Uterus (tissue), 4 donors: Measurements from ENCODE around the gene RPL18. TPM values are rescaled to one million over a fixed set of nuclear protein-coding genes. Genes with fewer than 3 reads are reported as not detected.

Source experiments
- DNase-seq, 2 donors: peaks; one replicate each; pipeline ENCODE4 v3.0.0-alpha.2; 2019 to 2020
- H3K27ac ChIP-seq, 2 donors: fragments of 200-600 bp; sonication (generic); 1 replicate in 1 of 2; 2 replicates in 1 of 2; pipeline ENCODE4 v1.5.1; 2016 to 2018
- H3K27me3 ChIP-seq, 2 donors: fragments of 200-600 bp; sonication (generic); one replicate each; pipeline ENCODE4 v1.5.1; 2018 to 2019; ENCODE audit warnings: control low read depth in 1 of 2
- H3K36me3 ChIP-seq, 2 donors: fragments of 200-600 bp; sonication (generic); one replicate each; pipeline ENCODE4 v1.5.1; 2019; ENCODE audit warnings: control low read depth in 1 of 2
- H3K4me1 ChIP-seq, 2 donors: fragments of 200-600 bp; sonication (generic); one replicate each; pipeline ENCODE4 v1.5.1; 2018 to 2019; ENCODE audit warnings: control low read depth in 1 of 2
- H3K4me3 ChIP-seq, 2 donors: fragments of 200-600 bp; sonication (generic); 1 replicate in 1 of 2; 2 replicates in 1 of 2; pipeline ENCODE4 v1.5.1; 2018 to 2019; ENCODE audit warnings: mild to moderate bottlenecking in 1 of 2
- H3K9me3 ChIP-seq, 2 donors: fragments of 200-600 bp; sonication (generic); one replicate each; pipeline ENCODE4 v1.5.1; 2019; ENCODE audit warnings: control low read depth in 1 of 2
- POLR2A ChIP-seq, 2 donors: fragments of 450-650 bp; IDR thresholded peaks; one replicate each; pipeline ENCODE4 v1.6.1; 2016; ENCODE audit warnings: antibody characterized with exemption in 2 of 2, mild to moderate bottlenecking in 1 of 2, moderate library complexity in 1 of 2
- intact Hi-C: fragments of 100-400 bp; cut with DNase I; formaldehyde crosslinking; loops from one replicate; pipeline ENCODE4 v1.15.1; 2023; ENCODE audit warnings: low total_unique reads
- total RNA-seq, 4 donors: library from RNA; depleted of rRNA in 3 of 4; stranded (reverse); fragments of >200 nt in 3 of 4; gene quantifications; one replicate each; pipeline versions ENCODE4 v1.1.0 to v1.2.4, GENCODE V29; 2014 to 2023
- TF ChIP-seq, protein P1 (sequence below), 4 experiments: fragments of 200-600 bp in 2 of 4; fragments of 450-650 bp in 2 of 4; sonication (generic) in 2 of 4; IDR thresholded peaks; one replicate each; pipeline ENCODE4 v1.5.1; 2016 to 2019; ENCODE audit warnings: antibody characterized with exemption in 4 of 4, mild to moderate bottlenecking in 2 of 4, moderate library complexity in 1 of 4
- donor health status: DM: yes; HTN: yes; CAD: no.

RPL18 gene
- total RNA-seq, 4 donors from 2014 or later: 1,515 to 5,795 (median 3,195) TPM

DNA sequence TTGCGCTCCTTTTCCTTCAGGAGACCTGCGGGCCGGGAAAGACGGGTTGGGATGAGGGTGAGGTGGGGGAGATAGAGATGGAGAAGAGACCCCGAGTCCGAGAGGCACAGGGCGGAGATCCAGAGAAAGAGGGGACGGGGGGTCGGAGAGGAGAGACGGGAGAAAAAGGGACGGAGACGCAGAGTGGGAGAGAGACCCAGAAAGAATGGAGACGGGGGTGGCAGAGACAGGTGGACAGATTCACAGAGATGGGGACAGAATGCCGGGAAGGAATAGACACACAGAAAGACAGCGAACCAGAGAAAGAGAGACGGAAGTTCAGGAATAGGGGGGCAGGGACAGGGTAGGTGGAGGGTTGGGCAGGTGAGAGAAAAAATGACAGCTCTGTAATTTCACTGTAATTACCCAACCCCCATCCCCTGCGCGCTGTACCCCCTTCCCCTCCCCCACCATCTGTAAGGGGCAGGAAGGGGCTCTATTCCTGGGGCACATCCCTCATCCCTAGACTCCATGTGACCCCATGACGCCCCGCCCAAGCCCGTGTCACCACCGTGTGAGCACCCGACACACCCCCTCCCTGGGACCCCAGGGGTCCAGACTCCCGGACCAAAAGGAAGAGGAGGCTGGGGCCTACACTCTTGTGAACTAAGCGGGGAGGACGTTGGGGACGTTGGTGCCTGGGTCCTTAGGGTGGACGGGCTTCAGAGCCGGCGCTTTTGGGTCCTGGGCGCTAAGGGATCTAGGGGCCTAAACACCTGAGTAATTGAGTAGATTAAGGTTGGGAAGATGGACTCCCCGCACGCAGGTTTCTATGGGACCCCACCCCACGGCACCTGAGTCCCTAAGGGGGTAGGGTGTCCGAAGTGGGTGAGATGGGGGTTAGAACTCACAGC lies 17.2 kb upstream of the RPL18 start:
- TF ChIP-seq POLR2A (IDR thresholded peaks at IDR 0.05): no peak
- TF ChIP-seq, protein P1, sequence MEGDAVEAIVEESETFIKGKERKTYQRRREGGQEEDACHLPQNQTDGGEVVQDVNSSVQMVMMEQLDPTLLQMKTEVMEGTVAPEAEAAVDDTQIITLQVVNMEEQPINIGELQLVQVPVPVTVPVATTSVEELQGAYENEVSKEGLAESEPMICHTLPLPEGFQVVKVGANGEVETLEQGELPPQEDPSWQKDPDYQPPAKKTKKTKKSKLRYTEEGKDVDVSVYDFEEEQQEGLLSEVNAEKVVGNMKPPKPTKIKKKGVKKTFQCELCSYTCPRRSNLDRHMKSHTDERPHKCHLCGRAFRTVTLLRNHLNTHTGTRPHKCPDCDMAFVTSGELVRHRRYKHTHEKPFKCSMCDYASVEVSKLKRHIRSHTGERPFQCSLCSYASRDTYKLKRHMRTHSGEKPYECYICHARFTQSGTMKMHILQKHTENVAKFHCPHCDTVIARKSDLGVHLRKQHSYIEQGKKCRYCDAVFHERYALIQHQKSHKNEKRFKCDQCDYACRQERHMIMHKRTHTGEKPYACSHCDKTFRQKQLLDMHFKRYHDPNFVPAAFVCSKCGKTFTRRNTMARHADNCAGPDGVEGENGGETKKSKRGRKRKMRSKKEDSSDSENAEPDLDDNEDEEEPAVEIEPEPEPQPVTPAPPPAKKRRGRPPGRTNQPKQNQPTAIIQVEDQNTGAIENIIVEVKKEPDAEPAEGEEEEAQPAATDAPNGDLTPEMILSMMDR (IDR thresholded peaks at IDR 0.05): no peak
- Histone ChIP-seq H3K36me3 (no peaks in the 10 kb centered on the region), H3K27ac (peak overlapping the region; percentile 96 to 99), H3K4me3 (peak overlapping the region; percentile 49 to 54), H3K27me3 (no peaks in the 10 kb centered on the region), H3K9me3 (no peaks in the 10 kb centered on the region), H3K4me1 (peaks cover 5 to 18% of the 10 kb centered on the region in 2 donors)
- peak; percentile 66 for DNase-seq
- intact Hi-C loops: no loop called here

DNA sequence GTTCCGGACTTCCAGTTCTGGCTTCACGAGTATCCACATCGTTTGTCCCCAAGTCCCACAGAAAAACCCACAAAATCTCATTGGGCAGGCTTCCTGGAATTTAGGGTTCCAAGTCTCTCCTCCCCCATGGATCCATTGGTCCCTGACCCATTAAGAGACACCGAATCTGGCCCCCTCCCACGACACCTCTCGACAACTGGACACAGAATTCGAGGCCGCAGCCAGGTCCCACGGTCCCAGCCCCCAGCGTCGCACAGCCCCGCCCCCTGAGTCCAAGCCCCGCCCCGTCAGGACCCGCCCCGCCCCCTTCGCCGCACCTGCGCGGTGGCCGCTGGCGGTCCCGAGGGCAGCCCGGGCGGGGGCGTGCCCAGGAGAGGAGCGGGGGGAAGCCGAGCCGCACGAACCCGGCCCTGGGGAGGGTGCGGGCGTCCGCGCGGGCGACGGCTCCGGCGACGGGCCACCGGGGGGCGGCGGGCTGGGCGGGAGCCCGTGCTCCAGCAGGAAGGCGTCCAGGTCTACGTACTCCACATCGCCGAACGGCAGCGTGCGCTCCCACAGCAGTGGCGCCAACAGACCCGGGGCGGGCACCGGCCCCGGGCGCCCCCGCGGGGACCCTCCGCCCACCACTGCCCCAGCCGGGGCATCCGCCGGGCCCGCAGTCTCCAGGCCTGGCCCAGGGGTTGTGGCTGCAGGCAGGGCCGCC lies 16.4 kb upstream of the RPL18 start:
- Histone ChIP-seq H3K4me3 (peak overlapping the region; percentile 49 to 54), H3K27me3 (no peaks in the 10 kb centered on the region), H3K27ac (peak overlapping the region; percentile 96 to 99), H3K36me3 (no peaks in the 10 kb centered on the region), H3K4me1 (peaks cover 10 to 18% of the 10 kb centered on the region in 2 donors), H3K9me3 (no peaks in the 10 kb centered on the region)
- peak; percentile 75 to 80 for DNase-seq
- intact Hi-C loops: no loop called here
- TF ChIP-seq, protein P1 (IDR thresholded peaks at IDR 0.05): no peak
- TF ChIP-seq POLR2A (IDR thresholded peaks at IDR 0.05): peak; percentile 78 to 81

DNA sequence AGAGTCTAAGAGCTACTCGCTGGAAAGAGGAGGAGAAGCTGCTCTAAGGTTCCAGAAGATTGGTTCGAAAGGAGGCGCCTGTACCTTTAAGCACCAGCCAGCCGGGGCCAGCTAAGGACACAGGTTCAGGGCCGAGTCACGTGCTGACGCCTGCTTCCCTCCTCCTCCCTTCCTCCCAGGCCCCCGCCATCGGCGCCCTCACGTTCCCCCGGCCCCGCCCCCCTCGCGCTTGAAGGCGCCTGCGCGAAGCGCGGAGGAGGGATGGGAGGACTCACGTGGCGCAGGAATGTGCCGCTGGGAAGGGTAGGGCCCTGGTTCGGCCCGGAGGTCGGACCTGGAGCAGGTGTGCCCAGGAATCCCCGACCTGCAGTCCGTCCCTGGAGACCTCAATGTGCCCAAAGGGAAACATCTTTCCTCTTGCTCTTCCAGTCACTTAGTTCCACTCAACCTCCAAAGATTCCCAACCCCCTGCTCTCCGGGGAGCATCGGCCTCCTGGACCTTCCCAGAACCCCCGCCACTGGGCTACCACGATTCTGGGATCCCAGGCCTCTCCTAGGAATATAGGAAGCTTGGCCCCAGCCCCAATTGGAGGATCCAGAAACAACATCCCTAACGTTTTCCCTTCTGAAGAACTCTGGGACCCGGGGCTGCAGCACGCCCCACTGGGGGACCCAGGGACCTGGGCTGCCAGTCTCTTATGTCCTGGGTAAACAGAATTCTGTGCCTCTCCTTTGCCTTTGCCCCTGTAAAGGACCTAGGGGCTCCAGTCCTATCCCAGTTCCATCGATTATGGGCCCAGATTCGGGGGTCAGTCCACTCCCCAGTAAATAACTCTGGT lies 15.7 kb upstream of the RPL18 start:
- peaks cover 18% of the 10 kb centered on the region in 2 donors for H3K4me1 ChIP-seq

GRCh38 chr19:48634036-48634342 lies 15.0 kb upstream of the RPL18 start:
- peaks cover 18 to 20% of the 10 kb centered on the region in 2 donors for H3K4me1 ChIP-seq
- H3K27me3 ChIP-seq: no peaks in the 10 kb centered on the region
- TF ChIP-seq POLR2A (IDR thresholded peaks at IDR 0.05): no peak
- TF ChIP-seq, protein P1 (IDR thresholded peaks at IDR 0.05): no peak
- intact Hi-C loops: no loop called here
- DNase-seq: no peak
- H3K9me3 ChIP-seq: no peaks in the 10 kb centered on the region
- peak overlapping the region; percentile 12 to 23 for H3K4me3 ChIP-seq
- H3K36me3 ChIP-seq: no peaks in the 10 kb centered on the region
- H3K27ac ChIP-seq: peak overlapping the region; percentile 96 to 99

More for the DNA sequence above, 15.7 kb upstream of the RPL18 start:
- Histone ChIP-seq H3K27ac (peak overlapping the region; percentile 96 to 99), H3K27me3 (no peaks in the 10 kb centered on the region), H3K4me3 (peak overlapping the region; percentile 23 to 54), H3K9me3 (no peaks in the 10 kb centered on the region), H3K36me3 (no peaks in the 10 kb centered on the region)
- DNase-seq: peak; percentile 97 to 98
- intact Hi-C loops: no loop called here
- TF ChIP-seq, protein P1 (IDR thresholded peaks at IDR 0.05): peak in 1 of 4 experiments; percentile 31
- TF ChIP-seq POLR2A (IDR thresholded peaks at IDR 0.05): peak; percentile 73 to 78
